ENCODE measurements around the gene GNG10.
"Not testable (repeated sequence)": the region's sequence is repeated elsewhere in the genome, so short reads cannot be mapped to it uniquely, and the experiment has no call there.

Gene GNG10

GRCh38 chr9:111657051-111657450 is 4.4 kb upstream of the GNG10 start:
- FAIRE-seq = no peak

- FAIRE-seq = no peak
Observed at GRCh38 chr9:111658943-111659342, 2.5 kb upstream of the GNG10 start.

- FAIRE-seq = no peak
Observed at GRCh38 chr9:111659691-111660090, 1.7 kb upstream of the GNG10 start.

GRCh38 chr9:111661802-111662521 is 557 bp downstream of the GNG10 start:
- FAIRE-seq = no peak

- FAIRE-seq = no peak
Observed at GRCh38 chr9:111662576-111663300, 1.3 kb downstream of the GNG10 start.

- no peak for FAIRE-seq
Observed at GRCh38 chr9:111663301-111663823, 2.0 kb downstream of the GNG10 start.

GRCh38 chr9:111668026-111668573 is 6.7 kb downstream of the GNG10 start:
- no peak for FAIRE-seq

GRCh38 chr9:111668601-111669000 is 7.2 kb downstream of the GNG10 start:
- not testable (repeated sequence) for FAIRE-seq

- FAIRE-seq = no peak
Observed at GRCh38 chr9:111674319-111674718, 12.9 kb downstream of the GNG10 start.

GRCh38 chr9:111676116-111676515 is 14.7 kb downstream of the GNG10 start:
- no peak for FAIRE-seq

- FAIRE-seq = no peak
Observed at GRCh38 chr9:111678293-111678692, 16.9 kb downstream of the GNG10 start.

GRCh38 chr9:111679199-111679598 is 17.8 kb downstream of the GNG10 start:
- no peak for FAIRE-seq

GRCh38 chr9:111683392-111683791 is 22.0 kb downstream of the GNG10 start:
- no peak for FAIRE-seq

GRCh38 chr9:111691672-111692329 is 30.4 kb downstream of the GNG10 start:
- peak; percentile 97 for FAIRE-seq

GRCh38 chr9:111696796-111697195 is 35.4 kb downstream of the GNG10 start:
- FAIRE-seq = peak; percentile 8

GRCh38 chr9:111700776-111701175 is 39.4 kb downstream of the GNG10 start:
- no peak for FAIRE-seq

GRCh38 chr9:111704503-111704902 is 43.1 kb downstream of the GNG10 start:
- FAIRE-seq = no peak

GRCh38 chr9:111711548-111711947 is 50.1 kb downstream of the GNG10 start:
- FAIRE-seq = no peak

- no peak for FAIRE-seq
Observed at GRCh38 chr9:111712369-111712768, 51.0 kb downstream of the GNG10 start.

GRCh38 chr9:111715471-111715870 is 54.1 kb downstream of the GNG10 start:
- no peak for FAIRE-seq

- no peak for FAIRE-seq
Observed at GRCh38 chr9:111719541-111719940, 58.1 kb downstream of the GNG10 start.
